ENCODE data around the gene SPG7.
A peak's percentile ranks its signal among the peaks of the same experiment; 100 is the strongest.

SPG7 gene

GRCh38 chr16:89550421-89551007, 42.3 kb downstream of the SPG7 start:
- Histone ChIP-seq H3K9me3 (ENCODE audit: low read length) (no peaks in the 10 kb centered on the region), H3K36me3 (ENCODE audit: insufficient read depth, low read length) (peaks cover 48% of the 10 kb centered on the region), H3K27me3 (ENCODE audit: control insufficient read depth in 1 of 2, insufficient read depth in 2 of 2, low read length in 2 of 2) (no peaks in the 10 kb centered on the region)

GRCh38 chr16:89552329-89552728, 44.1 kb downstream of the SPG7 start:
- Histone ChIP-seq H3K9ac (ENCODE audit: low read length) (no peak overlapping the region), H3K9me3 (ENCODE audit: low read length) (no peaks in the 10 kb centered on the region), H3K4me1 (ENCODE audit: insufficient read depth, low read length) (no peaks in the 10 kb centered on the region), H3K27me3 (ENCODE audit: control insufficient read depth in 1 of 2, insufficient read depth in 2 of 2, low read length in 2 of 2) (no peaks in the 10 kb centered on the region), H3K4me3 (ENCODE audit: low read depth in 1 of 2, low read length in 2 of 2) (no peak overlapping the region), H3K27ac (ENCODE audit: low read depth, low read length) (no peak overlapping the region), H3K36me3 (ENCODE audit: insufficient read depth, low read length) (peaks cover 53% of the 10 kb centered on the region)

More at GRCh38 chr16:89550421-89551007, 42.3 kb downstream of the SPG7 start:
- H3K27ac ChIP-seq (ENCODE audit: low read depth, low read length): no peak overlapping the region
- H3K4me1 ChIP-seq (ENCODE audit: insufficient read depth, low read length): no peaks in the 10 kb centered on the region
- H3K4me3 ChIP-seq (ENCODE audit: low read depth in 1 of 2, low read length in 2 of 2): no peak overlapping the region
- H3K9ac ChIP-seq (ENCODE audit: low read length): no peak overlapping the region

DNA sequence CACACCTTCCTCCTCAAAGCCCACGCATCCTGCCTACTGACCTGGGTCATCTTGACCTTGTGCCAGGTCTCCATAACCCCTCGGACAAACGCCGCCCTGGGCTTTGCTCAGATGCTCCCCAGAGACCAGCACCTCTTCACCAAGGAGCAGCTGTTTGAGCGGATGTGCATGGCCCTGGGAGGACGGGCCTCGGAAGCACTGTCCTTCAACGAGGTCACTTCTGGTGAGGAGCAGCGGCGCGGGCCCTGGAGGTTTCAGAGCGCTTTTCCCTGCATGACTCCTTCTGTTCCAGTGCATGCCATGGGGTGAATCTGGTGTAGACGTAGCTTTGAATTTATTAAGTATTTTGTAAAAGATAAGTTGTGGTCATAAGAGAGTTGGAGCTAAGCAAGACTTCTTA, 44.7 kb downstream of the SPG7 start:
- no peak overlapping the region for H3K9ac ChIP-seq (ENCODE audit: low read length)
- no peaks in the 10 kb centered on the region for H3K27me3 ChIP-seq (ENCODE audit: control insufficient read depth in 1 of 2, insufficient read depth in 2 of 2, low read length in 2 of 2)
- H3K36me3 ChIP-seq (ENCODE audit: insufficient read depth, low read length): peaks cover 51% of the 10 kb centered on the region
- no peak overlapping the region for H3K4me3 ChIP-seq (ENCODE audit: low read depth in 1 of 2, low read length in 2 of 2)
- H3K4me1 ChIP-seq (ENCODE audit: insufficient read depth, low read length): peaks cover 3% of the 10 kb centered on the region
- no peaks in the 10 kb centered on the region for H3K9me3 ChIP-seq (ENCODE audit: low read length)
- no peak overlapping the region for H3K27ac ChIP-seq (ENCODE audit: low read depth, low read length)

- no peak overlapping the region for H3K4me3 ChIP-seq (ENCODE audit: low read depth in 1 of 2, low read length in 2 of 2)
- H3K9me3 ChIP-seq (ENCODE audit: low read length): no peaks in the 10 kb centered on the region
- no peak overlapping the region for H3K27ac ChIP-seq (ENCODE audit: low read depth, low read length)
- H3K36me3 ChIP-seq (ENCODE audit: insufficient read depth, low read length): peaks cover 42% of the 10 kb centered on the region
- H3K9ac ChIP-seq (ENCODE audit: low read length): no peak overlapping the region
- H3K4me1 ChIP-seq (ENCODE audit: insufficient read depth, low read length): peaks cover 4% of the 10 kb centered on the region
- H3K27me3 ChIP-seq (ENCODE audit: control insufficient read depth in 1 of 2, insufficient read depth in 2 of 2, low read length in 2 of 2): no peaks in the 10 kb centered on the region
Measured at GRCh38 chr16:89553733-89554132, 45.5 kb downstream of the SPG7 start.

DNA sequence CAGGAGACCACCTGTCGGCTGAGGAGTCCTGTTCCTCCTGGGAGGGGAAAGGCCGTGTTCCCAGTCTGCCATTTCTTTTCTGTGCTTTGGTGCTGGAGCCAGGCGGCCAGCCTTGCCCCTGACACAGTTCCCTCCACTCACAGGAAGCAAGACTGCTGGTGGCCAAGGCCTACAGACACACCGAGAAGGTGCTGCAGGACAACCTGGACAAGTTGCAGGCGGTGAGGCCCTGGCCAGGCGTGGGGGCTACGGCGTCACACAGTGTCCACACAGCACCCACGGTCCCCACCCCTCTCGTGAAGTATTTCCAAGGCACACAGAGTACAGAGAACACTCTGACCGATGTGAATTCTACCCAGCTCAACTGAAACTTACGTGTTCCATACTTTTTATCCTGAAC, 46.1 kb downstream of the SPG7 start:
- no peaks in the 10 kb centered on the region for H3K9me3 ChIP-seq (ENCODE audit: low read length)
- H3K9ac ChIP-seq (ENCODE audit: low read length): no peak overlapping the region
- no peaks in the 10 kb centered on the region for H3K27me3 ChIP-seq (ENCODE audit: control insufficient read depth in 1 of 2, insufficient read depth in 2 of 2, low read length in 2 of 2)
- H3K36me3 ChIP-seq (ENCODE audit: insufficient read depth, low read length): peaks cover 38% of the 10 kb centered on the region
- H3K27ac ChIP-seq (ENCODE audit: low read depth, low read length): no peak overlapping the region
- H3K4me3 ChIP-seq (ENCODE audit: low read depth in 1 of 2, low read length in 2 of 2): no peak overlapping the region
- H3K4me1 ChIP-seq (ENCODE audit: insufficient read depth, low read length): peaks cover 4% of the 10 kb centered on the region

DNA sequence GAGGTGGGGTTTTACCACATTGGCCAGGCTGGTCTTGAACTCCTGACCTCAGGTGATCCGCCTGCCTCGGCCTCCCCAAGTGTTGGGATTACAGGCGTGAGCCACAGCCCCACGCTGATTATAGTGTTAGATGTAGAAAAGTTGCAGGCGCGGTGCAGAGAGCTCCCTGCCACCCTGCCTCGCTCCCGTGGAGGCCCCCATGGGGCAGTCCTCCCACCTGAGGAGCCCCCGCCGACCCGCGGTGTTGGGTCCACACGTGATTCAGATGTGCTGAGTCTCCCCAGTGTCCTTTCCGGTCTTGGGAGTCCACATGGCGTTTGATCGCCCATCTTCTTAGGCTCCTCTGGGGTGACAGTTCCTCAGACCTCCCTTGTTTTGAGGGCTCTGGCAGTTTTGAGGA, 47.1 kb downstream of the SPG7 start:
- peaks cover 38% of the 10 kb centered on the region for H3K36me3 ChIP-seq (ENCODE audit: insufficient read depth, low read length)
- H3K9ac ChIP-seq (ENCODE audit: low read length): no peak overlapping the region
- H3K27me3 ChIP-seq (ENCODE audit: control insufficient read depth in 1 of 2, insufficient read depth in 2 of 2, low read length in 2 of 2): no peaks in the 10 kb centered on the region
- no peak overlapping the region for H3K27ac ChIP-seq (ENCODE audit: low read depth, low read length)
- no peaks in the 10 kb centered on the region for H3K9me3 ChIP-seq (ENCODE audit: low read length)
- peaks cover 8% of the 10 kb centered on the region for H3K4me1 ChIP-seq (ENCODE audit: insufficient read depth, low read length)
- no peak overlapping the region for H3K4me3 ChIP-seq (ENCODE audit: low read depth in 1 of 2, low read length in 2 of 2)

GRCh38 chr16:89555780-89556179, 47.6 kb downstream of the SPG7 start:
- H3K27me3 ChIP-seq (ENCODE audit: control insufficient read depth in 1 of 2, insufficient read depth in 2 of 2, low read length in 2 of 2): no peaks in the 10 kb centered on the region
- peaks cover 8% of the 10 kb centered on the region for H3K4me1 ChIP-seq (ENCODE audit: insufficient read depth, low read length)
- no peaks in the 10 kb centered on the region for H3K9me3 ChIP-seq (ENCODE audit: low read length)
- no peak overlapping the region for H3K4me3 ChIP-seq (ENCODE audit: low read depth in 1 of 2, low read length in 2 of 2)
- H3K9ac ChIP-seq (ENCODE audit: low read length): no peak overlapping the region
- no peak overlapping the region for H3K27ac ChIP-seq (ENCODE audit: low read depth, low read length)
- H3K36me3 ChIP-seq (ENCODE audit: insufficient read depth, low read length): peaks cover 38% of the 10 kb centered on the region

DNA sequence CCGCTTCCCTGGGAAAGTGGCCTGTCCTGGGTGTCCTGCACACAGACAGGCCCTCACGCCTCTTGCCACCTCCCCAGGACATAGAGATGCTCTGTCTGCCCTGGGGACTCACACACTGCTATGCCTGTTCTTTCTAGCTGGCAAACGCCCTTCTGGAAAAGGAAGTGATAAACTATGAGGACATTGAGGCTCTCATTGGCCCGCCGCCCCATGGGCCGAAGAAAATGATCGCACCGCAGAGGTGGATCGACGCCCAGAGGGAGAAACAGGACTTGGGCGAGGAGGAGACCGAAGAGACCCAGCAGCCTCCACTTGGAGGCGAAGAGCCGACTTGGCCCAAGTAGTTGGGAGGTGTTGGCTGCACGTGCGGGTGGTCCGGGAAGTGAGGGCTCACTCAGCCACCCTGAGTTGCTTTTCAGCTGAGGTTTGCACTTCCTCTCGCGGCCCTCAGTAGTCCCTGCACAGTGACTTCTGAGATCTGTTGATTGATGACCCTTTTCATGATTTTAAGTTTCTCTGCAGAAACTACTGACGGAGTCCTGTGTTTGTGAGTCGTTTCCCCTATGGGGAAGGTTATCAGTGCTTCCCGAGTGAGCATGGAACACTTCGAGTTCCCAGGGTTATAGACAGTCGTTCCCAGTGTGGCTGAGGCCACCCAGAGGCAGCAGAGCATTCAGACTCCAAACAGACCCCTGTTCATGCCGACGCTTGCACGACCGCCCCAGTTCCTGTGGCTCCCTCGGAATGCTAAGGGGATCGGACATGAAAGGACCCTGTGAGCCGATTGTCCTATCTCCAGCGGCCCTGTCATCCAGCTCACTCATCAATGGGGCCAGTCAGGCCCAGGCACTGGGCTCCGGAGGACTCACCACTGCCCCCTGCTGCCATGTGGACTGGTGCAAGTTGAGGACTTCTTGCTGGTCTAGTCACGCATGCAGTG, 48.8 kb downstream of the SPG7 start:
- Histone ChIP-seq H3K4me3 (ENCODE audit: low read depth in 1 of 2, low read length in 2 of 2) (no peak overlapping the region), H3K36me3 (ENCODE audit: insufficient read depth, low read length) (peaks cover 45% of the 10 kb centered on the region), H3K27ac (ENCODE audit: low read depth, low read length) (no peak overlapping the region), H3K4me1 (ENCODE audit: insufficient read depth, low read length) (peaks cover 15% of the 10 kb centered on the region), H3K9me3 (ENCODE audit: low read length) (no peaks in the 10 kb centered on the region), H3K27me3 (ENCODE audit: control insufficient read depth in 1 of 2, insufficient read depth in 2 of 2, low read length in 2 of 2) (no peaks in the 10 kb centered on the region), H3K9ac (ENCODE audit: low read length) (no peak overlapping the region)

- H3K36me3 ChIP-seq (ENCODE audit: insufficient read depth, low read length): peaks cover 45% of the 10 kb centered on the region
- H3K27ac ChIP-seq (ENCODE audit: low read depth, low read length): no peak overlapping the region
- H3K4me3 ChIP-seq (ENCODE audit: low read depth in 1 of 2, low read length in 2 of 2): no peak overlapping the region
Measured at GRCh38 chr16:89557690-89558490, 49.7 kb downstream of the SPG7 start.

GRCh38 chr16:89560378-89561141, 52.4 kb downstream of the SPG7 start, which contains the start of gene RPL13:
RPL13 (plus strand) TSS chr16:89560682; CDS start chr16:89560960, 278 bp downstream.
- peaks cover 26% of the 10 kb centered on the region for H3K4me1 ChIP-seq (ENCODE audit: insufficient read depth, low read length)
- no peaks in the 10 kb centered on the region for H3K27me3 ChIP-seq (ENCODE audit: control insufficient read depth in 1 of 2, insufficient read depth in 2 of 2, low read length in 2 of 2)
- H3K27ac ChIP-seq (ENCODE audit: low read depth, low read length): peak within 1 kb of the TSS; percentile 93
- H3K9me3 ChIP-seq (ENCODE audit: low read length): no peaks in the 10 kb centered on the region
- peak within 1 kb of the TSS; percentile 76 to 100 for H3K4me3 ChIP-seq (ENCODE audit: low read depth in 1 of 2, low read length in 2 of 2)
- peaks cover 49% of the 10 kb centered on the region for H3K36me3 ChIP-seq (ENCODE audit: insufficient read depth, low read length)
- H3K9ac ChIP-seq (ENCODE audit: low read length): peak within 1 kb of the TSS; percentile 89

More at GRCh38 chr16:89557690-89558490, 49.7 kb downstream of the SPG7 start:
- no peaks in the 10 kb centered on the region for H3K9me3 ChIP-seq (ENCODE audit: low read length)
- no peaks in the 10 kb centered on the region for H3K27me3 ChIP-seq (ENCODE audit: control insufficient read depth in 1 of 2, insufficient read depth in 2 of 2, low read length in 2 of 2)
- H3K4me1 ChIP-seq (ENCODE audit: insufficient read depth, low read length): peaks cover 17% of the 10 kb centered on the region
- no peak overlapping the region for H3K9ac ChIP-seq (ENCODE audit: low read length)

All from muscle layer of colon (tissue), 2 donors.